Stimulated activated CD4-positive, alpha-beta T cell treated with anti-CD3 and anti-CD28 coated beads, Interleukin-2, amount 100 ng/mL, for 24 hours (primary cell): ENCODE measurements around the gene MPHOSPH8.
"Not testable (repeated sequence)": the region's sequence is repeated elsewhere in the genome, so short reads cannot be mapped to it uniquely, and the experiment has no call there.

Experiments
- DNase-seq, 2 donors: peaks; one replicate each; pipeline ENCODE4 v3.0.0-alpha.2; 2020

The MPHOSPH8 gene

DNA sequence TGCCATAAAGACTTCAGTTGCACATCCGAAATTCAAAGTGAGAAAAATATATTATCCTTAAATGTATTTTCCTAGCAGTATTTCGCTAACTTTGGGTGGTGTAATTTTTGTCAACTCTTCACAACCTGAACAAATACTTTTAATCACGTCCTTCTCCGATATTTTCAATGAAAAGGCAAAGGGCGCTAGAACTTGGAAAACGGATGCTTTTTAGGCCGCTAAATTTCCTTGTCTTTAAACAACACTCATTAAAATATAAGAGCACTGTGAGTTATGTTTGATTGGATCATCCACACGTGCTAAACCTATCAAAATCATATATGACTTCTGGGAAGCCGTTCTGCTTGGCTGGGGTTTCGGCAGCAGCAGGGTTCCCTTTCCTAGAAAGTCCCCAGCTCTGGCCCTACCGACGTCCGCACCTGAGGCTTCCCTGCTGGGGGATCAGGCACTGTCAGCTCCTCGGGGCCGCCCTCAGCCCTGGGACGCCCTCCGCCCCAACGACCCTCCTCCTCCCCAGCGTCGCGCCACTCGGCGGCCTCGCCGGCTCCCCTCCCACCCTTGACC, 462 bp upstream of the MPHOSPH8 start:
- no peak for DNase-seq

DNA sequence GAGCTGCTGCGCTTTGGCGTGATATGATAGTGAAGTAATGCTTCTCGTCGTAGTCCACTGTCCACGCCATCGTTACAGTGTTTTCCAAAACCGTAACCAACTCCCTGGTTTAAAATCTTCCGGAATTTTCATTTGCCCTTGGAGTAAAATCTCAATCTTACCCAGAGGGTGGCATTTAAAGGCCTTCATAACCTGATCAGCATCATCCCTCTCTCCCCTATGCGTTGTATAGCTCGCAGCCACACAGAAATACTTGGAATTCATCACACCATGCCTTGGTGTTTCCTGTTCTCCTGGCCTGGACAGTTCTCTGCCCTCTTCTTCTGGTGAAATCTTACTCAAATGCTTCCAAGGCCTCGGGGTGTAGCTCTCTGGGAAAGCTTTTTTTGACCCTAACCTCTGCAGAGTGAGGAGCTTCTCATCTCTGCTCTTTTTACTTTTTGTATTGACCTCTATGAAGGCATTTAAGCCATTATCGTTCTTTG, 839 bp downstream of the MPHOSPH8 start:
- DNase-seq: no peak

DNA sequence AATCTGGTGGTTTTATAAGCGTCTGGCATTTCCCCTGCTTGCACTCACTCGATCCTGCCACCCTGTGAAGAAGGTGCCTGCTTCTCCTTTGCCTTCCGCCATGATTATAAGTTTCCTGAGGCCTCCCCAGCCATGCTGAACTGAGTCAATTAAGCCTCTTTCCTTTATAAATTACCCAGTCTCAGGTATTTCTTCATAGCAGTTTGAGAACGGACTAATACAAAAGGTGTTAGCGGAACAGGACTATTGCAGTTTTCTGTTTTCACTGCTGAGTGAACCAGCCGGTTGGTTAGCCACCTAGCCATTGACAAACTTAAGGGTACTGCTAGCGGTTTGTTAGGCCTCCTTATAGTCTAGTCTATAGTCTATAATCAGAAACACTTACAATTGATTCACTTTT, 2.5 kb downstream of the MPHOSPH8 start:
- not testable (repeated sequence) for DNase-seq

DNA sequence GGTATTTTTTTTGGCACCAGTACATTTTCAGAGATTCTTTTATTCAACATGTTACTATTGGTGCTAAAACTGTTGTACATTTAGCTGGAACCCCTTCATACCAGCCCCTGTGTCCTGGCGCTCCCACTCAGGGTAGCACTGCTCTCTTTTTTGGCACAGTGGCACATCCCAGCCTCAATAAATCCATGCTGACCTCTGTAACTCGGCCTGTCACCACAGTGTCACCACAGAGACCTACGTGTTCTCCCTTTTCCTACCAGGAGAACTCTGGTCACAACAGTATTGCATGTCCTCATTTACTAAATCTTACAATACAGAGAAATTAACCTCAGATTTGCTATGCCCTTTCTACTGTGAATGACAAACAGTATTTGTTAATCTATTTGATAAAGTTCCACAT, 10.2 kb downstream of the MPHOSPH8 start:
- no peak for DNase-seq

DNA sequence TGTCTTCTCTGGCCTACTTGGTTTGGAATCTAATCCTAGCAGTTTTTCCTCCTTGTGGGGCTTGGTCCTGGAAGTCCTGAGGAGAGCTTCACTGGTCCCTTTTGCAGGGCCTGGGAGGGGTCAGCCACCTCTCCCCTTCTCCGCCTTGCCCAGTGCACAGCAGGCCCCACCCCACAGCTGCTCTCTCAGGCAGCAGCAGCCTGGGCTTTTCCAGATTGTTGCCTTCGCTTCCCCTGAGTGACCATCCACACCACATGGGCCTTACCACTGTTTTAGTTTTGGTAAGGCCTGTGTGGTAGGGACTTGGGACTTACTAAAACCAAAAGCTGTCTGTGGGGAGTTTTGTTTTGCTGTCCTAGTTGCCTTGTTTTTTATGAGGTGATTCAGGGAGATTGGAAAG, 11.5 kb downstream of the MPHOSPH8 start:
- DNase-seq: no peak

DNA sequence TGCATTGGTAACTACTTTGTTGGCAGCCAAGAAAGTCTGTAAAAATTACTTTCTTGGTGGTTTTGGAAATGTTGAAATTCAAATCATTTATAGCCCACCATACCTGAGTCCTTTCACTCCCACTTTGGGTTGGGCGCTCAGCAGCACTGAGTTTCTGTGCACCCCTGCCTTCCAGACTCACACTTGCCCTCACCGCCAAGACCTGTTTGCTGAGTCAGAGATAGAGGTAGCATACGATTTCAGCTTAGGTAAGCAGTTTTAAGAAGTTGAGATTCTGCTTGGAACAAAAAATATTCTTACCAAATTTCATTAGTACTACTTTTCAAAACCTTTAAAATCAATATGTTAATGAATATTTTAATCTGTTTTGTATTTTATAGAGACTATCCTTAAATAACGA, 12.6 kb downstream of the MPHOSPH8 start:
- no peak for DNase-seq

DNA sequence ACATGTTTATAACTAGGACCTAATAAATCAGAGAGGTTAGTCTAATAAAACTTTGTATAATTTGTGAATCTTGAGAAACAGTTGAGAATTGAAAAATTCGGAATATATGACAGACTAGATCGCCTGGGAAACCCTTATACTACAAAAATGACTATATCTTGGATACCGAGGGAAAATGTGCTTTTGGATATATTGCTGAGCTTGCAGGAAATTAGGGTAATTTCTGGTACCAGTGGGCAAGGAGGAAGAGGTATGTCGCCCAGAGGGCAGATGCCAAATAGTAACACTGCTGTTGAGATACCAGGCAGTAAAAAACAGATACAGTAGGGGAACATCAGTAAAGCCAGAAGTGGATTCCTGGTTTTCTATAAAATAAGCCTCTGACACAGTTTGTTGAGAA, 17.3 kb downstream of the MPHOSPH8 start:
- no peak for DNase-seq

DNA sequence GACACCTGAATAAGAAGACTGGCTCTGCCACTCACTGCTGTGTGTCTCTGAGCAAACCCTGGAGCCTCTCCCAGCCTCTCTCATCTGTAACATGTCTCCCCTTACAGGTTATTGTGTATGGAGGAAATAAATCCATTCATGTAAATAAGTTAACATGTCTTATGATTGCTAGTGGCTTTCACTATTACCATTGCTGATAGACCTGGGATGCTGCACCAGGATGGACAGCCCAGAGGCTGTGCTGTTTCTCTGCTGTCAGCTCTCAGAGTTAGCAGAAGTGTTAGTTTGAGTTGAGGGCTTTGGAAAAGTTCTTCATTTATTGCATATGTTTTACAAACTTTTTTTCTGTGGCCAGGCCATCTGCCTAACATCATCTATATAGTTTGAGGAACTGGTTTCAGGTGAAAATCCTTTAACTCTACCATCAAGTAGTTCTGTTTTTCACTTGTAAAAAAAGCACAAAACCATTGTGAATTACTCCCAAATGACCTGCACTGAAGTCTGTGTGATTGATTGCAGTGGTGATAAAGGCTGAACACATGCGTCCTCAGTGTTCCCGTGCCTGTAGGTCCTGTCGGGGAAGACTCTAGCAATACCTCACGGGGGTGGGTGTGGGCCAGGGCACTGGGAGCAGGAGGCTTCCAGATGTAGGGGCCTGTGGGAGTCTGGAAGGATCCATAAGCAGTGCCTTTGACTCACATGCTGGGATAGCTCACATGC, 24.6 kb downstream of the MPHOSPH8 start:
- no peak for DNase-seq

DNA sequence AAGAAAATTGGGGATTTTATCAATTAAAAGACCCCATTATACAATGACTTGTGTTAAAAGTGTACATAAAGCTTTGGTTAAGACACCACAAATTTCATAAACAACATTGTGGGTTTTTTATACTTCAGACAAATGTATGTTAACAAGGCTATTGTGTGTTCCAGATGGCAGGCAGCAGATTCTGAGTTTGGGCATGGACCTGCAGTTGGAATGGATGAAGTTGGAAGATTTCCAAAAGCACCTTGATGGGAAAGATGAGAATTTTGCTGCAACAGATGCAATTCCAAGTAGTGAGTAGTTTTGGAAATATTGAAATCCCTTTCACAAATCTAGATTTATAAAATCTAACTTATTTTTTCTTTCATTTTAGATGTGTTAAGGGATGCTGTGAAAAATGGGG, 25.4 kb downstream of the MPHOSPH8 start:
- DNase-seq: no peak

DNA sequence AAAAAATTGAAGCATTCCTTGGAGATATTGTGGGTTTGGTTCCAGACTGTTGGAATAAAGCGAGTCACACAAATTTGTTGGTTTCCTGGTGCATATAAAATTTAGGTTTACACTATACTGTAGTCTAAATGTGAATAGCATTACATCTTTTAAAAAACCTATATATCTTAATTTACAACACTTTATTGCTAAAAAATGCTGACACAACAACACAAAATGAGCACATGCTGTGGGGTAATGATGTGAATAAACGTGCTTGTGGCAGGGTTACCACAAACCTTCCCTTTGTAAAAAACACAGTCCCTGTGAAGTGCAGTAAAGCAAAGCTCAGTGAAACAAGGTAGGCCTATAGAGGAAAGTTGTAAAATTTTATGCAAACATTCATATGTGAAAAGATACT, 27.7 kb downstream of the MPHOSPH8 start:
- no peak for DNase-seq

DNA sequence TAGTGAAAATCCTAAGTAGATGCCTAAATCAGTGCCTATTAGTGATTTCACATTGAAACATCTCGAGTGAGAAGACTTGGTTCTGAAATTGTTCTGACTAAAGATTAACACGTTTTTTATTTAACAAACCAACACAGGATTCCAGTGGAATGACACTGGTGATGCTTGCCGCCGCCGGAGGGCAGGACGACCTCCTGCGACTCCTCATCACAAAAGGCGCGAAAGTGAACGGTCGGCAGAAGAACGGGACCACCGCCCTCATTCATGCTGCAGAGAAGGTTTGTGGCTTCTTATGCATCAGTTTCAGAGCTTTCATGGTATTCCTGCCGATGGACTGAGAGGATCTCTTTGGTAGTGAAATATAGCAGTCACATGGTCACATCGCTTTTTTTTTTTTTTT, 28.1 kb downstream of the MPHOSPH8 start:
- DNase-seq: no peak

DNA sequence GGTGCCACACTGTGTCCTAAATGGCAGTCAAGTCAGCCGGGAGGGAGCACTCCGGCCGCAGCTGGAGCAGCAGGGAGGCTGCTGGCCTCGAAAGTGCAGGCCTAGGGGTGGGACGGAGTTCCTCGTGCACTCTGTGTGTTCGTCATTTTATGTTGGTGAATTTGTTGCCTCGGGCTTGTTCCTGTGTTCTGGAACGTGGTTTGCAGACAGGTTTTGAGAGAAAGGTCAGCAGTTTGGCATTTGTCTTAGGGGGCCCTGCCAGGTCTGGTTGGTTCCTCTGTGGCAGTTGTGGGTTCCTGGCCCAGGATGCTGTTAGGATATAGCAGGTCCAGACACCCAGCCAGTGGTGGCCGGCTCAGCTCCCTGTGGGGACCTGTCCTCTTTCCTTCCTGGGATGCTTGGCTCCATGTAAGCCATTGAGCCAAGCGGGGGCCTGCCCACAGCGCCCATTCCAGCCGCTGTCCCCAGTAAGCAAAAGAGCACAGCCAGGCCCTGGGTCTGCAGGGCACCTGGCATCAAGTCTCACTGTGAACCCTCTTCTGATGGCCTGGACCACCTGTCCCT, 30.0 kb downstream of the MPHOSPH8 start:
- DNase-seq: no peak

DNA sequence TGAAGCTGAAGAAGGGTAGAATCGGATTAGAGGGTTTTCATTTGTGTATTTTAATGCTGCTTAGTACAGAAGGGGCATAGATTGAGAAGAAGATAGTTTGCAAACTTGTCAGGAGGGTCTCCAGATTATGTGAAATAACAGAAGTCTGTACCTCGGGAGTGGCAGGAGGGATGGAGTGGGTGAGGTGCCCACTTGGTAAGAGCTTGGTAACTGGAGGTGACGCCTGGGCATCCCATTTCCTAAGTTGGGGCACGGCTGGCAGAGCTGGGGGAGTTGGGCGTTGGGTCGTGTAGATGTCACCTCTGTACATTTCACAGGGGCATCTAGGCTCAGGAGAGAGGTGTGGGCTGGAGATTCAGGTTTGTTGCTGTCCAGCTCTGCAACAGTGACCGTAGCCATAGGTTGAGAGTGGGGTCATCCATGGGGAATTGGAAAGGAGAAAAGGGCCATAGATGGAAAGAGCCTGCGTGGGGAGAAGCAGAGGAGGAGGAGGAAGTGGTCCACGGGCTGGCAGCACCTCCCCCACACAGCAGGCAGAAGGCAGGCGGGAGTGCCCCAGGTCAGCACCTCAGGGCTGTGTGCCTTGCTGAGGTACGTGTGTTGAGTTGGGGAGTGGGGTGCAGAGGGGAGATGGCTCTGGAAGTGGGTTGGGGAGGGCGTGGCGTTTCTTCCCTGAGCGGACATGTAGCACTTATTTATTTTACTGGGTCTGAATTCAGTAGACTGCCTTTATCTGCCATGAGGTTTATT, 31.2 kb downstream of the MPHOSPH8 start:
- no peak for DNase-seq

DNA sequence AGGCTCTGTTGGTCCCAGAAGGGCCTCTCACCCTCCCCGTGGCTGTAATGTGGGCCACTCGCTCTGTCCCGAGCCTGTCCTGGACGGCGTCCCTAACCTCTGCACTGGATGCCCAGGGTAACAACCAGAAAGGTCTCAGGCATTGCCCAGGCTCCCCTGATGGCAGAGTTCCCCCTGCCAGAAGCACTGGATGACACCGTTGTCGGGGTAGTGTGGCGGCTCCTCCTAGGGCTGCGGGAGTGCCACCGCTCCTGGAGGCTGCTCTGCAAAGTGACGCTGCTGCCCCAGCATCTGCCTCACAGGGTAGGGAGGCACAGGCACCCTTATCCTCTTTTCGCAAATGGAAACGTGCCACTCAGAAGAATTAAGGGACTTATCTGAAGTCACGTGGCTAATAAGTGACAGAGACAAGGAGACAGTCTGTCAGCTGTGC, 32.0 kb downstream of the MPHOSPH8 start:
- DNase-seq: no peak

DNA sequence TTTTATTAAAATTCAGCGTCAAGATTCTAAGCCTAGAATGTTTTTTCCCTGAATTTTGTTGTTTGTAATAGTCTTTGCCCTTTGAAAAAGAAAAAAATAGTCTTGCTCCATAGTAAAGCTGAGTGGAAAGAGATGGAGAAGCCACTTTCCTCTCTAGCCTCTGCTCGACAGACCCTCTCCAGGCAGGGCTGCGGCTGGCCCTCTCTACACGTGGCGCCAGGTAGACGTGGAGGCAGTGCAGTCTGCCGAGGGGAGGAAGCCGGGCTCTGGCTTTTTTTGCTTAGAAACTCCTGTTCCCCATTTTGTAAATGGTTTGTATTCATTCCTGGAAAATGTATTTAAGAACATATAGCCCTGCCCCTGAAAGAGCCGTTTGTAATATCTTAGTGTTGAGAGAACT, 35.3 kb downstream of the MPHOSPH8 start:
- DNase-seq: no peak

DNA sequence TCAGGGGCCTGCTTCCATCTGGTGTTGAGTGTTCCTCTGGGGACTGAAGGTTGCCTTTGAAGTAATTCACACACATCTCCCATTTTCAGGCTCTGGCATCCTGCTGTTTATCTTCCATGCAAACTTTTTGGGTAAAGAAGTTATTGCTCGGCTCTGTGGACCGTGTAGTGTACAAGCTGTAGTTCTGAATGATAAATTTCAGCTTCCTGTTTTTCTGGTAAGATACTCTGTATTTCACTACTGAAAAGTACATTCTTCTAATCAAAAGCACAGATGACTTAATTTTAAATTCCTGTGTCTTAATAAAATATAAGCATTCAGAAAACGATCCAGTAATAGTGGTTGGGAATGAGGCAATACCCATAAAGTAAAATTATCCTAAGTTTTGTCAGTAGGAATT, 36.7 kb downstream of the MPHOSPH8 start:
- no peak for DNase-seq

DNA sequence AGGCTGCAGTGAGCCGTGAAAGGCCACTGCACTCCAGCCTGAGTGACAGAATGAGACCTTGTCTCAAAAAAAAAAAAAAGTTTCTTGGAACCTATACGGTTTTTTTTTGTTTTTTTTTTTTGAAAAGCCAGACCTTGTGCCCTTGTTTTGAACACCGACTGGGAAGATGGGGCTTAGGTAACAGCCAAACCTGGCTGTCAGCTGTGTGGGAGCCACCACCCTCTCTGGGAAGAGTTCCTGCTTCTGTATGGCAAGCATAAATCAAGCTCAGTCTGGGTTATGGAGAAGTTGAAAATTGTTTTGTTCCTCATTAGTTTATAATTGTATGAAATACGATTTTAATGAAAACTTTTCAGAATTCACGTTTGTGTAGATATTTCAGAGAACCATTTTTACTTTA, 39.5 kb downstream of the MPHOSPH8 start:
- DNase-seq: no peak

DNA sequence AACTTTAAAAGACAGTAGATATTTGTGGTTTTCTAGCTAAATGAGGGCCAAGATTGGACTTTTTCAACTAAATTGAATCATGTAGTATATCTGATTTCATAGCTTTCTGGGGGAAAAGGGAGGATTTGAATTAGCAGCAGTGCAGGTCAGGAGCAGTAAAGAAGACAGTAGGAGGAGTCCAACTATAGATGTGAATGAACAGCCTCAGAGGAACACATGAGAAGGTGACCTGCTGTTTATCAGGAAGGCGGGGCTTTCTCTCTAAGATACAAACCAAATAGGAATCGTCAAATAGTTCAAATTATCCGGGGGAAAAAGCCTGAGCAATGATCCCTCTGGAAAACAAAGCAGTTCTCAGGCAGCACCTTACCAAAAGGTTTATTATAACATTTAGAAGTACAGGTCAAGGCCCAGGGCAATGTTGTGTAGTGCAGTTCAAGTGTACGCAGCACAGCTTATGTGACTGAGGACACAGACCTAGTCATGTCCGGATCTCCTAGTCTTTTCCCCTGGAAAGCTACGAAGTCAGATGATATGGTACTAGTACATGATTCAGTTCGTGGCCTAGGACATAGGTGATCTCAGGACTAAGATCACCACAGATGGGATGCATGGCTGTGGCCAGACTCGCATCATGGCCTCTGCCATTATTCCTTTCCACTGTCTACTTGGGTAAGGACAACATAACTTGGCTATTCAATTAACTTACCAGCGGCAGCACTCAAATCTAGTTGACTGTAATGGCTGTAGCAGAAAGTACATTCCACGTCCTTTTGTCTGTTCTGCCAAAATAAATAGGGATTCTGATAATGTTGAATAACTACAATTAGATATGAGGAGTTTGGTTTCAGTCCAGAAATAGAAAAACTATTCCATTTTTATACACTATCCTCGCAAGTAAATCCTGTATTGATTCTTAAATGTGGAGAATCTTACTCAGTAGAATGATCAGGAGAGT, 40.3 kb downstream of the MPHOSPH8 start:
- DNase-seq: no peak

DNA sequence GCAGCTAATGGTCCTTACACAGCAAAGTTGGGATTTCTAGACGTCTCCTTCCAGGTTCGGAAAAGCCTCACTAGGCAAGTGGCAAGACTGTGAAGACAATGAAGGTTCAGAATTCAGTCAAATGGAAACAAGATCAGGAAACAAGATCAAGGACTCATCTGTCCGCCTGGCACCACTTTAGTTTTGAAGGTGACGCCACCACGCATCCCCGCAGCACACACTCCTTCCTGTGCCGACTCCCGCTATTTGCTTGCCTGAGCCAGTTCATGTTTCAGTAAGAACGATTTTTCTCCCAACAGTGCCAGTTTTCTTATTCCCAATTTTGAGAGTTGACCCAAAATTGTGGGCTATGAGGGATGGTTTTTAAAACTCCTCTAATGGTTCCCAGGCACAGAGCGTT, 41.4 kb downstream of the MPHOSPH8 start:
- DNase-seq: no peak

DNA sequence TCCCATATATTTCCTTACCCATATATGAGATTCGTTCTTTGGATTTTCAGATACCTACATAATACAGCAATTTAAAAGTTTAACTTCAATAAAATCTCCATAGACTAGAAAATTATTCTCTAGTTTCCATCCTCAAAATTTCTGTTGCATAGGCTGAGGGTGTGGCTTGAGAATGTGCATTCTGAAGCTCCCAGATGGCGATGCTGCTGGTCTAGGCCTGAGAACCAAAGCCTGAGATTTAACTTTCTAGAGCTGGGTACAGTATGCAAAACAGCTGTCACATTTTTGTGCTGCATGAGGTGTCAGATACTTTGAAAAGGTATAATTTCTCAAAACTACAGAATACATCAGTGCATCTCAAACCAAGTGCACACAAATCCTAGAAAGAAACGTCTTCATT, 42.7 kb downstream of the MPHOSPH8 start:
- no peak for DNase-seq

DNA sequence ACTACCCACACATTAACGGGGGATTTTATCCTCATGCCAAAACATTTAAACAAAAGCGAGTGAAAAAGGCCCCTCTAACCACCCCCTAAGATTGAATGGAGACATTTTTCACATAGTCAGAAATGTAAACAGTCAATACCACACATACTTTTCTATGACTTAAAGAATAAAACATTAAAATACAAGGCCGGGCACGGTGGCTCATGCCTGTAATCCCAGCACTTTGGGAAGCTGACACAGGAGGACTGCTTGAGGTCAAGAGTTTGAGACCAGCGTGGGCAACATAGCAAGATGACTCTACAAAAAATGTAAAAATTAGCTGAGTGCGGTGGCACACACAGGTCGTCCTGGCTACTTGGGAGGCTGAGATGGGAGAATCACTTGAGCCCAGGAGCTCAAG, 47.3 kb downstream of the MPHOSPH8 start:
- no peak for DNase-seq

DNA sequence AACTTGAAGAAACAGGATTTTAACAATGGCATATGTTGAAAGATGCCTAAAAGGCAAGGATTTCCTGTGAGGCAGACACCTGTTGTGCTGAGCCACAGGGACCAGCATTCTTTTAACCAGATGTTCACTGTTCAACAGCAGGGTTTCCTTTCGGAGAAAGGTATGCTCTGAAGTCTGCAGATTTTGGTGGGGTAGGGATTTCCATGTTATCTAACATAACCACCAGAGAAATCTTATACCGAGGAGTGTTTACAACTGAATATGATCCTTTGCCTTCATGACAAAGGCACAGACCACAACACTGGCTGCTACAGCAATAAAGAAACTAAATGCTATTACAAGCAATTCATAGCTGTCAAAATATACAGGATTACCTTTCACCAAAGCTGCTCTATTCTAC, 48.1 kb downstream of the MPHOSPH8 start:
- DNase-seq: no peak

DNA sequence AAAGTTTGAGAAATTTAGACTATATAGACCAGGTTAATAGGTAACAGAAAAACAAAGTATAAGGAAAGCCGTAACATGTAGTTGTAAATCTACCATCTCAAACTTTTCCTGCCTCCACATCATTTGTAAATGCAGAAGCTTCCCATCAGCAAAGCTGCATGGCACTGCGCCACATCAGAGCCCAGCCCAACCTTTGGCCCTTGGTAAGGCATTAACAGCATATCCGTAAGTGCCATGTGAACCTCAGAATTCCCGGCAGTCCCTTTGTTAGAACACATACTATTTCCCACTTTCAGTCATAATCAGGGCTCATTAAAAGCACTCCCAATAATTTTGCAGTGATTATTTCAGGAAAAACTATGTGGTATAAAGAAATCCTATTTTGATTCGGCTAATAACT, 51.6 kb downstream of the MPHOSPH8 start:
- DNase-seq: no peak
